Measurements from ENCODE around the gene PEMT. TPM values are rescaled to one million over a fixed set of nuclear protein-coding genes. Genes with fewer than 3 reads are reported as not detected.
"Not testable (repeated sequence)": the region's sequence is repeated elsewhere in the genome, so short reads cannot be mapped to it uniquely, and the experiment has no call there.

Gene PEMT
- total RNA-seq, 1 donor from 2014 or later, result 15.3 TPM

GRCh38 chr17:17485420-17485819, 106.1 kb downstream of the PEMT start:
- DNase-seq, result no peak

GRCh38 chr17:17484451-17484899, 107.0 kb downstream of the PEMT start:
- DNase-seq, result no peak

GRCh38 chr17:17481860-17482259, 109.6 kb downstream of the PEMT start:
- DNase-seq, result no peak

GRCh38 chr17:17480593-17481148, 110.8 kb downstream of the PEMT start:
- no peak for DNase-seq

- no peak for DNase-seq
These were observed 112.3 kb downstream of the PEMT start for GRCh38 chr17:17479209-17479608.

- peak; percentile 82 for DNase-seq
These were observed 114.5 kb downstream of the PEMT start, which contains the start of gene MED9 for GRCh38 chr17:17476865-17477467. TSS of gene MED9 (plus strand) at chr17:17477000. CDS start at chr17:17477042, 42 bp downstream.

GRCh38 chr17:17474341-17474740, 117.2 kb downstream of the PEMT start:
- DNase-seq, result no peak

GRCh38 chr17:17472333-17472920, 119.1 kb downstream of the PEMT start:
- no peak for DNase-seq

- no peak for DNase-seq
These were observed 121.5 kb downstream of the PEMT start for GRCh38 chr17:17469996-17470395.

GRCh38 chr17:17469358-17469757, 122.2 kb downstream of the PEMT start:
- DNase-seq, result no peak

GRCh38 chr17:17468217-17469010, 123.1 kb downstream of the PEMT start:
- DNase-seq, result peak; percentile 47

- no peak for DNase-seq
These were observed 123.8 kb downstream of the PEMT start for GRCh38 chr17:17467720-17468119.

- no peak for DNase-seq
These were observed 124.5 kb downstream of the PEMT start for GRCh38 chr17:17467016-17467415.

GRCh38 chr17:17466511-17466910, 125.0 kb downstream of the PEMT start:
- no peak for DNase-seq

- not testable (repeated sequence) for DNase-seq
These were observed 125.6 kb downstream of the PEMT start for GRCh38 chr17:17465878-17466277.

GRCh38 chr17:17463821-17464220, 127.7 kb downstream of the PEMT start:
- no peak for DNase-seq

- no peak for DNase-seq
These were observed 129.3 kb downstream of the PEMT start for GRCh38 chr17:17462048-17462824.

GRCh38 chr17:17460038-17460437, 131.5 kb downstream of the PEMT start:
- DNase-seq, result no peak

GRCh38 chr17:17457680-17458079, 133.8 kb downstream of the PEMT start:
- no peak for DNase-seq

- no peak for DNase-seq
These were observed 135.3 kb downstream of the PEMT start for GRCh38 chr17:17456251-17456650.

Data from occipital lobe (tissue), 2 donors.